ENCODE measurements around the gene SEC31A.

The SEC31A gene

DNA sequence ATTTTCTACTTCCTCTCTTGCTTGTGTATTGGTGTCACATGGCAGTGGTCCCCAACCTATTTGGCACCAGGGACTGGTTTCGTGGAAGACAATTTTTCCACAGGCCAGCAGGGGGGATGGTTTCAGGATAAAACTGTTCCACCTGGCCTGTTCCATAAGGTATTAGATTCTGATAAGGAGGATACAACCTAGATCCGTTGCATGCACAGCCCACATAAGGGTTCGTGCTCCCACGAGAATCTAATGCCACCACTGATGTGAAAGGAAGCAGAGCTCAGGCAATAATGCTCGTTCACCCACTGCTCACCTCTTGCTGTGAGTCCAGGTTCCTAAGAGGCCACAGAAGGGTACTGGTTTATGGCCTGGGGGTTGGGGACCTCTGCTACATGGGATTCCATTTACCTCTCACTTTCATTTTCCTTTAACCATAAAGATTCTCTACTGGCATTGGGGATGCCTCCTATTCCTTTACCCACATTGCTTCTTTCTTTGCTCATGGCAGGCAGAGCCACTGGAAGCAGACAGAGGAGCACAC lies 38.1 kb downstream of the SEC31A start:
- no peaks in the 10 kb centered on the region for H3K9me3 ChIP-seq (ENCODE audit: insufficient read depth, low read length)
- no peaks in the 10 kb centered on the region for H3K27me3 ChIP-seq (ENCODE audit: low read depth, low read length)
- H3K9ac ChIP-seq (ENCODE audit: low read length): no peak overlapping the region
- no peaks in the 10 kb centered on the region for H4K20me1 ChIP-seq (ENCODE audit: insufficient read depth, low read length)
- H3K4me1 ChIP-seq (ENCODE audit: low read length): no peaks in the 10 kb centered on the region
- no peak overlapping the region for H2AFZ ChIP-seq (ENCODE audit: low read depth, low read length)
- H3K79me2 ChIP-seq (ENCODE audit: low read length): no peaks in the 10 kb centered on the region
- TF ChIP-seq EZH2phosphoT487 (IDR thresholded peaks at IDR 0.05; ENCODE audit: low read depth): no peak
- TF ChIP-seq, protein P1, sequence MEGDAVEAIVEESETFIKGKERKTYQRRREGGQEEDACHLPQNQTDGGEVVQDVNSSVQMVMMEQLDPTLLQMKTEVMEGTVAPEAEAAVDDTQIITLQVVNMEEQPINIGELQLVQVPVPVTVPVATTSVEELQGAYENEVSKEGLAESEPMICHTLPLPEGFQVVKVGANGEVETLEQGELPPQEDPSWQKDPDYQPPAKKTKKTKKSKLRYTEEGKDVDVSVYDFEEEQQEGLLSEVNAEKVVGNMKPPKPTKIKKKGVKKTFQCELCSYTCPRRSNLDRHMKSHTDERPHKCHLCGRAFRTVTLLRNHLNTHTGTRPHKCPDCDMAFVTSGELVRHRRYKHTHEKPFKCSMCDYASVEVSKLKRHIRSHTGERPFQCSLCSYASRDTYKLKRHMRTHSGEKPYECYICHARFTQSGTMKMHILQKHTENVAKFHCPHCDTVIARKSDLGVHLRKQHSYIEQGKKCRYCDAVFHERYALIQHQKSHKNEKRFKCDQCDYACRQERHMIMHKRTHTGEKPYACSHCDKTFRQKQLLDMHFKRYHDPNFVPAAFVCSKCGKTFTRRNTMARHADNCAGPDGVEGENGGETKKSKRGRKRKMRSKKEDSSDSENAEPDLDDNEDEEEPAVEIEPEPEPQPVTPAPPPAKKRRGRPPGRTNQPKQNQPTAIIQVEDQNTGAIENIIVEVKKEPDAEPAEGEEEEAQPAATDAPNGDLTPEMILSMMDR (IDR thresholded peaks at IDR 0.05; ENCODE audit: low read depth, low read length): no peak
- no peak overlapping the region for H3K4me3 ChIP-seq (ENCODE audit: low read length)
- peaks cover 61% of the 10 kb centered on the region for H3K36me3 ChIP-seq (replicated peaks; ENCODE audit: low read depth, low read length)
- no peak overlapping the region for H3K4me2 ChIP-seq (ENCODE audit: low read length)
- H3K27ac ChIP-seq (ENCODE audit: low read length): no peak overlapping the region

DNA sequence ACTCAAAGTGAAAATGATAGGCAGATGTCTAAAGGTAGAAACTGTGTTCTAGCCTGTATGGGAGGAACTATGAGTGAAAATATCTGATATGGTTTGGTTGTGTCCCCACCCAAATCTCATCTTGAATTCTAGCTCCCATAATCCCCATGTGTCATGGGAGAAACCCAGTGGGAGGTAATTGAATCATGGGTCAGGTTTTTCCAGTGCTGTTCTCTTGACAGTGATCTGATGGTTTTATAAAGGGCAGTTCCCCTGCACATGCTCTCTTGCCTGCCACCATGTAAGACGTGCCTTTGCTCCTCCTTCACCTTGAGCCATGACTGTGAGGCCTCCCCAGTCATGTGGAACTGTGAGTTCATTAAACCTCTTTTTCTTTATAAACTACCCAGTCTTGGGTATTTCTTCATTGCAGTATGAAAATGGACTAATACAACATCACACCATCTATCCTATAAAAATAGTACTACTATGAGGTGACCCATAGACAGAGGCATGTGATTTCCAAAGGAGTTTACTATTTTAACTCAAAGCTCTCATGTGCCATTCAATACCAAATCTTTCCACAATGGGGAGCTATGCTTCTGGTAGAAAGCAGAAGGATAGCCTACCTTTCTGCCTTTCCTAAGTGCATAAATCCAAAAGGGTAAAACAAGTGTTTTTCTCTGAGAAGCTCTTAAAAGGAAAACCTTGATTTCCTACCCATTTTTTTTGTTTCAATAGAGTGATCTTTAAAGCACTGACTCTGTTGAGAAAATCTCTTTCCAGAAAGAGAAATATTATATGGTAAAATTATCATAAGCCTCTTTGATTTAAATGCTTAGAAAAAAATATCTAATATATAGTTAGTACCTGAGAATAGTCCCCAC lies 38.8 kb downstream of the SEC31A start:
- Histone ChIP-seq H3K9ac (ENCODE audit: low read length) (no peak overlapping the region), H3K4me1 (ENCODE audit: low read length) (no peaks in the 10 kb centered on the region), H3K27me3 (ENCODE audit: low read depth, low read length) (no peaks in the 10 kb centered on the region), H2AFZ (ENCODE audit: low read depth, low read length) (no peak overlapping the region), H3K27ac (ENCODE audit: low read length) (no peak overlapping the region), H3K4me3 (ENCODE audit: low read length) (no peak overlapping the region), H3K9me3 (ENCODE audit: insufficient read depth, low read length) (no peaks in the 10 kb centered on the region), H3K79me2 (ENCODE audit: low read length) (no peaks in the 10 kb centered on the region), H4K20me1 (ENCODE audit: insufficient read depth, low read length) (no peaks in the 10 kb centered on the region), H3K36me3 (replicated peaks; ENCODE audit: low read depth, low read length) (peaks cover 56% of the 10 kb centered on the region), H3K4me2 (ENCODE audit: low read length) (no peak overlapping the region)
- TF ChIP-seq, protein P1 (IDR thresholded peaks at IDR 0.05; ENCODE audit: low read depth, low read length): peak; percentile 35
- TF ChIP-seq EZH2phosphoT487 (IDR thresholded peaks at IDR 0.05; ENCODE audit: low read depth): no peak

DNA sequence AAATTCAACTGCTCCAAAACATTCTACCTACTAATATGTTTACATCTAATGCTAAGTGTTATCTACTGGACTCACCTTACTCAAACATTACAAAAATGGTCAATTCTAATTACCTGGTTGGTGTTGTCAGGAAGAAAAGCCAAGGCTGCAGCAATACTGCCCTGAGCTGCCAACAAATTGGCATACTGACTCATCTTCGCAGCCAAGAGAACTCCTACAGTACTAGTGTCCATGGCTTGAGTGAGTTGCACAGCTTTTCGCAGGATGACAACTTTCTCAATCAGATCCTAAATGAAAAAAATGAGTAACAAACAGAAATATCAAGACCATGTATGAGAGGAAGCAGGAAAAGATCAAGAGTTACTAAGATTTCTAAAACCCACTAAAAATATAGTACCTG lies 39.6 kb downstream of the SEC31A start:
- H3K36me3 ChIP-seq (replicated peaks; ENCODE audit: low read depth, low read length): peaks cover 52% of the 10 kb centered on the region

DNA sequence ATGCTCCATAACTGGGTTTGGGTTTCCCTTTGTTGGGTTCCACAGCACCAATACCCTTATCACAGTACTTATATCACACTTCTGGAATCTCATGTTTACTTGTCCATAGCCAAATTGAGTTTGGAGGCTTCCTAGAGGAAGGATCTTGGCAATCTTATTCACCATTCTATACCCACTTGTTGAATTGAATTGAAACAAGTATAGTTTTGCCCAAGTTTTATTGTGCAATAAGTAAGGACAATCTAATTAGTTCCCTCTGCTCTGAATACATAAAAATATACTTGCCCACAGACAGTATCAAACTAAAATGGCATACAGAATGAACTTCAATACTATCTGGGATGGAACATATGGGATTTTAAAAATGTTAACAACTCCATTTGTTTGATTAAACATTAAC lies 40.3 kb downstream of the SEC31A start:
- H3K79me2 ChIP-seq (ENCODE audit: low read length): no peaks in the 10 kb centered on the region
- no peaks in the 10 kb centered on the region for H3K27me3 ChIP-seq (ENCODE audit: low read depth, low read length)
- no peak overlapping the region for H3K27ac ChIP-seq (ENCODE audit: low read length)
- H4K20me1 ChIP-seq (ENCODE audit: insufficient read depth, low read length): no peaks in the 10 kb centered on the region
- no peak overlapping the region for H3K4me3 ChIP-seq (ENCODE audit: low read length)
- TF ChIP-seq EZH2phosphoT487 (IDR thresholded peaks at IDR 0.05; ENCODE audit: low read depth): no peak
- TF ChIP-seq, protein P1 (IDR thresholded peaks at IDR 0.05; ENCODE audit: low read depth, low read length): no peak
- H3K9ac ChIP-seq (ENCODE audit: low read length): no peak overlapping the region
- H2AFZ ChIP-seq (ENCODE audit: low read depth, low read length): no peak overlapping the region
- H3K4me2 ChIP-seq (ENCODE audit: low read length): no peak overlapping the region
- H3K36me3 ChIP-seq (replicated peaks; ENCODE audit: low read depth, low read length): peaks cover 49% of the 10 kb centered on the region
- H3K9me3 ChIP-seq (ENCODE audit: insufficient read depth, low read length): no peaks in the 10 kb centered on the region
- no peaks in the 10 kb centered on the region for H3K4me1 ChIP-seq (ENCODE audit: low read length)

More for the DNA sequence above, 39.6 kb downstream of the SEC31A start:
- no peak overlapping the region for H3K27ac ChIP-seq (ENCODE audit: low read length)
- no peaks in the 10 kb centered on the region for H3K4me1 ChIP-seq (ENCODE audit: low read length)
- H4K20me1 ChIP-seq (ENCODE audit: insufficient read depth, low read length): no peaks in the 10 kb centered on the region
- no peaks in the 10 kb centered on the region for H3K9me3 ChIP-seq (ENCODE audit: insufficient read depth, low read length)
- H3K4me2 ChIP-seq (ENCODE audit: low read length): no peak overlapping the region
- H2AFZ ChIP-seq (ENCODE audit: low read depth, low read length): no peak overlapping the region
- no peak overlapping the region for H3K9ac ChIP-seq (ENCODE audit: low read length)
- no peak for TF ChIP-seq EZH2phosphoT487 (IDR thresholded peaks at IDR 0.05; ENCODE audit: low read depth)
- H3K4me3 ChIP-seq (ENCODE audit: low read length): no peak overlapping the region
- H3K79me2 ChIP-seq (ENCODE audit: low read length): no peaks in the 10 kb centered on the region
- H3K27me3 ChIP-seq (ENCODE audit: low read depth, low read length): no peaks in the 10 kb centered on the region

Measured in OCI-LY3 (cell line).